Measurements from ENCODE around the gene NMUR2.

NMUR2 gene

DNA sequence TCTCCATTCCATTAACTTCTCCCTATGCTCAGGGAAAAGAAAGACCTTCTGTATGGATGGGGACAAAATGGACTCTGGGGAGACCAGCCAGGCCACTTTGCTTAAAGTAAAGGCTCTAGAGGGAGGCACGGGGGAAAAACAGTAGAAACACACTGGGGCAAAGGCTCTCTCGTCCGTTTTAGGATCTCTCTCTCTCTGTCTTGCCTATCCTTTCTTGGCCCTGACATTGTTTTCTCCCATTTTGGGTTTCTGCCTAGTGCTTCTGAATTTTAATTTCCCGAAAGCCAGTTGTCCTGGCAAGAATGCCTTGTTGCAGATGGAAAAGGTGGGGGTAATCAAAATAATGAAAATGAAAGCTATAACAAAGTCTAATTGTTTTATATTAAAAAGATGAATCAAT lies 28.2 kb downstream of the NMUR2 start:
- Histone ChIP-seq H3K79me2 (ENCODE audit: insufficient read depth, low read depth) (no peaks in the 10 kb centered on the region), H3K27ac (no peak overlapping the region), H3K4me3 (IDR thresholded peaks at IDR 0.05; ENCODE audit: insufficient read depth, low read depth, low read length) (no peak overlapping the region), H3K9ac (no peak overlapping the region), H2AFZ (ENCODE audit: low read depth) (no peak overlapping the region), H4K20me1 (ENCODE audit: insufficient read depth) (no peaks in the 10 kb centered on the region), H3K36me3 (ENCODE audit: insufficient read depth) (no peaks in the 10 kb centered on the region), H3K27me3 (ENCODE audit: insufficient read depth, low read depth) (no peaks in the 10 kb centered on the region), H3K4me1 (ENCODE audit: low read depth, poor library complexity, severe bottlenecking) (no peaks in the 10 kb centered on the region), H3K4me2 (no peak overlapping the region)
- TF ChIP-seq, protein P1, sequence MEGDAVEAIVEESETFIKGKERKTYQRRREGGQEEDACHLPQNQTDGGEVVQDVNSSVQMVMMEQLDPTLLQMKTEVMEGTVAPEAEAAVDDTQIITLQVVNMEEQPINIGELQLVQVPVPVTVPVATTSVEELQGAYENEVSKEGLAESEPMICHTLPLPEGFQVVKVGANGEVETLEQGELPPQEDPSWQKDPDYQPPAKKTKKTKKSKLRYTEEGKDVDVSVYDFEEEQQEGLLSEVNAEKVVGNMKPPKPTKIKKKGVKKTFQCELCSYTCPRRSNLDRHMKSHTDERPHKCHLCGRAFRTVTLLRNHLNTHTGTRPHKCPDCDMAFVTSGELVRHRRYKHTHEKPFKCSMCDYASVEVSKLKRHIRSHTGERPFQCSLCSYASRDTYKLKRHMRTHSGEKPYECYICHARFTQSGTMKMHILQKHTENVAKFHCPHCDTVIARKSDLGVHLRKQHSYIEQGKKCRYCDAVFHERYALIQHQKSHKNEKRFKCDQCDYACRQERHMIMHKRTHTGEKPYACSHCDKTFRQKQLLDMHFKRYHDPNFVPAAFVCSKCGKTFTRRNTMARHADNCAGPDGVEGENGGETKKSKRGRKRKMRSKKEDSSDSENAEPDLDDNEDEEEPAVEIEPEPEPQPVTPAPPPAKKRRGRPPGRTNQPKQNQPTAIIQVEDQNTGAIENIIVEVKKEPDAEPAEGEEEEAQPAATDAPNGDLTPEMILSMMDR (conservative IDR thresholded peaks at IDR 0.05; ENCODE audit: low read depth, low read length): no peak

DNA sequence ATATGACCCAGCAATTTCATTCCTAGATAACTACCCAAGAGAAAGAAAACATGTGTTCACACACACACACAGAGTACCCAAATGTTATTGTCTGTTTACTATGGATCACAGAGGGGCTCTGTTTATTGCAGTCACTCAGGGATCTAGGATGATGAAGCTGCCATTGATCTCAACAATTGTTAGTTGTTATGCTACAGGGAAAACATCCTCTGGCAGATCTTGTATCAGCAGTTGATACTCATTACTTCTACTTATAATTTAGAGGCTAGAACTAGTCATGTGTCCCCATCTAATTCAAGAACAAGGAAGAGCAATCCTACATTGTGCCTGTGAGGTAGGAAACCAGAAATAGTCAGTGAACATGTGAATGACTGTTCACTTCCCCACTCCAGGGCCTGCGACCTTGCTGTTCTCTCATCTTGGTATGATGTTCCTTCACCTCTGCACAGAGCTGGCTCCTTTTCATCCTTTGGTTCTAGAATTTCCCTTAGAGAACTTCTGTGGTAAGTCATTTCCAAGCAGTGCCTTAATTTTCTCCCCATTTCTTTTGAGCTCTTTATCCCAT lies 30.3 kb downstream of the NMUR2 start:
- Histone ChIP-seq H3K4me1 (ENCODE audit: low read depth, poor library complexity, severe bottlenecking) (no peaks in the 10 kb centered on the region), H3K4me3 (IDR thresholded peaks at IDR 0.05; ENCODE audit: insufficient read depth, low read depth, low read length) (no peak overlapping the region), H3K36me3 (ENCODE audit: insufficient read depth) (no peaks in the 10 kb centered on the region), H3K27ac (no peak overlapping the region), H3K79me2 (ENCODE audit: insufficient read depth, low read depth) (no peaks in the 10 kb centered on the region), H3K9ac (no peak overlapping the region), H3K4me2 (no peak overlapping the region), H3K27me3 (ENCODE audit: insufficient read depth, low read depth) (no peaks in the 10 kb centered on the region), H2AFZ (ENCODE audit: low read depth) (no peak overlapping the region), H4K20me1 (ENCODE audit: insufficient read depth) (no peaks in the 10 kb centered on the region)
- TF ChIP-seq, protein P1 (conservative IDR thresholded peaks at IDR 0.05; ENCODE audit: low read depth, low read length): no peak

DNA sequence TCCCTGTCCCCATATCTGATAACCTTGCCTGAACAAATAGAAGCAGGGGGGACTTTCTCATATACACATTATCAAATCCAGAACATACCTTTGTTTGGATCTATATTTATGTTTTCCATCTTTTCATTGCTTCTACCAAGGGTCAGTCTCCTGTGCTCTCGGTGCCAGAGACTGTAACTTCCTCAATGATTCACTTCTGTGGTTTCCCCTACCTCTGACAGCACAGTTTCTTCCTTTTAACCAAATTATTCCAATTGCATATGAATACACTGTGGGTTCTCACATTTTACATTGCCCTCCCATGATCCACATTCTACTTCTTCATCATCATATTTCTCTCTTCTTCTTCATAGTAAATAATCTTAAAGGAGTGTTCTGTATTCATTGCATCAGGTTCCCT lies 32.2 kb downstream of the NMUR2 start:
- no peak overlapping the region for H2AFZ ChIP-seq (ENCODE audit: low read depth)
- H3K4me3 ChIP-seq (IDR thresholded peaks at IDR 0.05; ENCODE audit: insufficient read depth, low read depth, low read length): no peak overlapping the region
- H3K4me1 ChIP-seq (ENCODE audit: low read depth, poor library complexity, severe bottlenecking): no peaks in the 10 kb centered on the region
- no peaks in the 10 kb centered on the region for H3K79me2 ChIP-seq (ENCODE audit: insufficient read depth, low read depth)
- TF ChIP-seq, protein P1 (conservative IDR thresholded peaks at IDR 0.05; ENCODE audit: low read depth, low read length): no peak
- H4K20me1 ChIP-seq (ENCODE audit: insufficient read depth): no peaks in the 10 kb centered on the region
- H3K27ac ChIP-seq: no peak overlapping the region
- H3K36me3 ChIP-seq (ENCODE audit: insufficient read depth): no peaks in the 10 kb centered on the region
- no peaks in the 10 kb centered on the region for H3K27me3 ChIP-seq (ENCODE audit: insufficient read depth, low read depth)
- no peak overlapping the region for H3K4me2 ChIP-seq
- H3K9ac ChIP-seq: no peak overlapping the region

DNA sequence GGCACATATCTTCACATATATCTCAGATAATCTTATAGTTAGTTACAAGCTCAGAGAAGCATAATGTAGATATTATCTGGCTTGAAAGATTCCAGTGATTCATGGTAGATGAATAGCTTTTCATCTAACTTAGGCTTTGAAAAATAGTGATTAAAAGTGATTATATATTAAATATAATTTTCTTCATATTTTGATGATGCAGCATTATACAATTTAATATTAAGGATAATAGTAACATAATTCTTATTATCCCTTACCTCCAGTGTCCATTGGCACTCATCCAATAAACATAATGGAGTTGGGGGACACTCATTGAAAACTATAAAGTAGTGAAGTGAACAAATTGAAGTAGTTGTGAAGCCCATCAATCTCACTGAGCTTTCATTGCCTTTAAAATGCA lies 35.8 kb downstream of the NMUR2 start:
- no peaks in the 10 kb centered on the region for H3K36me3 ChIP-seq (ENCODE audit: insufficient read depth)
- no peak overlapping the region for H3K9ac ChIP-seq
- no peaks in the 10 kb centered on the region for H3K4me1 ChIP-seq (ENCODE audit: low read depth, poor library complexity, severe bottlenecking)
- TF ChIP-seq, protein P1 (conservative IDR thresholded peaks at IDR 0.05; ENCODE audit: low read depth, low read length): no peak
- H3K4me3 ChIP-seq (IDR thresholded peaks at IDR 0.05; ENCODE audit: insufficient read depth, low read depth, low read length): no peak overlapping the region
- no peaks in the 10 kb centered on the region for H4K20me1 ChIP-seq (ENCODE audit: insufficient read depth)
- H2AFZ ChIP-seq (ENCODE audit: low read depth): no peak overlapping the region
- H3K27ac ChIP-seq: no peak overlapping the region
- no peak overlapping the region for H3K4me2 ChIP-seq
- H3K79me2 ChIP-seq (ENCODE audit: insufficient read depth, low read depth): no peaks in the 10 kb centered on the region
- H3K27me3 ChIP-seq (ENCODE audit: insufficient read depth, low read depth): no peaks in the 10 kb centered on the region
